ENCODE measurements around the gene FUT3. TPM values are rescaled to one million over a fixed set of nuclear protein-coding genes. Genes with fewer than 3 reads are reported as not detected.

FUT3 gene
- total RNA-seq, 2 donors from 2014 or later: 1.3 TPM; not detected in 1

GRCh38 chr19:5839065-5840017, 11.9 kb downstream of the FUT3 start, which contains the start of gene FUT6:
FUT6 (minus strand) TSS chr19:5839702; CDS start chr19:5832567, 7,135 bp downstream.
- Mint-ChIP-seq H3K4me1 (no peaks in the 10 kb centered on the region), H3K27me3 (ENCODE audit: insufficient read depth) (peaks cover 12% of the 10 kb centered on the region), H3K27ac (no peak within 1 kb of the TSS), H3K36me3 (ENCODE audit: low read depth) (no peaks in the 10 kb centered on the region), H3K4me3 (no peak within 1 kb of the TSS), H3K9me3 (no peaks in the 10 kb centered on the region)
- Histone ChIP-seq H3K27me3 (ENCODE audit: control insufficient read depth, insufficient read depth, low read length, poor library complexity, severe bottlenecking) (no peaks in the 10 kb centered on the region), H3K4me1 (ENCODE audit: control insufficient read depth, insufficient read depth, low read length) (no peaks in the 10 kb centered on the region), H3K4me3 (ENCODE audit: low read length) (no peak within 1 kb of the TSS), H3K27ac (ENCODE audit: low read depth, low read length) (no peak within 1 kb of the TSS), H3K9ac (ENCODE audit: extremely low read depth, low read length, poor library complexity, severe bottlenecking) (no peak within 1 kb of the TSS), H3K36me3 (ENCODE audit: control insufficient read depth, insufficient read depth, low read length) (no peaks in the 10 kb centered on the region), H3K9me3 (ENCODE audit: control insufficient read depth, low read length) (no peaks in the 10 kb centered on the region)
- no peak for TF ChIP-seq CTCF (conservative IDR thresholded peaks at IDR 0.05)
- 93 to 94% methylated on average over 6 to 9 of the region's 9 CpGs for WGBS, 2 experiments (ENCODE audit: insufficient coverage in 1 of 2, insufficient read length in 1 of 2)
- no peak for DNase-seq

GRCh38 chr19:5838353-5839064, 12.7 kb downstream of the FUT3 start:
- Histone ChIP-seq H3K4me1 (ENCODE audit: control insufficient read depth, insufficient read depth, low read length) (no peaks in the 10 kb centered on the region), H3K27me3 (ENCODE audit: control insufficient read depth, insufficient read depth, low read length, poor library complexity, severe bottlenecking) (no peaks in the 10 kb centered on the region), H3K9me3 (ENCODE audit: control insufficient read depth, low read length) (no peaks in the 10 kb centered on the region), H3K27ac (ENCODE audit: low read depth, low read length) (no peak overlapping the region), H3K4me3 (ENCODE audit: low read length) (no peak overlapping the region), H3K36me3 (ENCODE audit: control insufficient read depth, insufficient read depth, low read length) (no peaks in the 10 kb centered on the region), H3K9ac (ENCODE audit: extremely low read depth, low read length, poor library complexity, severe bottlenecking) (no peak overlapping the region)
- no peak for DNase-seq
- Mint-ChIP-seq H3K9me3 (no peaks in the 10 kb centered on the region), H3K4me3 (no peak overlapping the region), H3K27me3 (ENCODE audit: insufficient read depth) (peaks cover 16% of the 10 kb centered on the region), H3K4me1 (no peaks in the 10 kb centered on the region), H3K27ac (no peak overlapping the region), H3K36me3 (ENCODE audit: low read depth) (no peaks in the 10 kb centered on the region)
- no peak for TF ChIP-seq CTCF (conservative IDR thresholded peaks at IDR 0.05)
- 94 to 98% methylated on average over 9 to 20 of the region's 20 CpGs for WGBS, 2 experiments (ENCODE audit: insufficient coverage in 1 of 2, insufficient read length in 1 of 2)

- no peak for TF ChIP-seq CTCF (conservative IDR thresholded peaks at IDR 0.05)
- no peak overlapping the region for H3K4me3 Mint-ChIP-seq
- no peak overlapping the region for H3K9ac ChIP-seq (ENCODE audit: extremely low read depth, low read length, poor library complexity, severe bottlenecking)
- H3K27me3 Mint-ChIP-seq (ENCODE audit: insufficient read depth): peaks cover 15% of the 10 kb centered on the region
- no peaks in the 10 kb centered on the region for H3K36me3 Mint-ChIP-seq (ENCODE audit: low read depth)
- no peak for DNase-seq
- no peak overlapping the region for H3K4me3 ChIP-seq (ENCODE audit: low read length)
- H3K9me3 ChIP-seq (ENCODE audit: control insufficient read depth, low read length): no peaks in the 10 kb centered on the region
- H3K27ac Mint-ChIP-seq: no peak overlapping the region
- H3K9me3 Mint-ChIP-seq: no peaks in the 10 kb centered on the region
- no peaks in the 10 kb centered on the region for H3K27me3 ChIP-seq (ENCODE audit: control insufficient read depth, insufficient read depth, low read length, poor library complexity, severe bottlenecking)
- H3K27ac ChIP-seq (ENCODE audit: low read depth, low read length): no peak overlapping the region
- WGBS, 2 experiments (ENCODE audit: insufficient coverage in 1 of 2, insufficient read length in 1 of 2): 94 to 98% methylated on average over 10 to 14 of the region's 15 CpGs
- H3K36me3 ChIP-seq (ENCODE audit: control insufficient read depth, insufficient read depth, low read length): no peaks in the 10 kb centered on the region
- H3K4me1 ChIP-seq (ENCODE audit: control insufficient read depth, insufficient read depth, low read length): no peaks in the 10 kb centered on the region
- H3K4me1 Mint-ChIP-seq: no peaks in the 10 kb centered on the region
These were observed 13.4 kb downstream of the FUT3 start for GRCh38 chr19:5837761-5838352.
